Ascending aorta (tissue), 2 donors: Measurements from ENCODE around the gene IPP. TPM values are rescaled to one million over a fixed set of nuclear protein-coding genes. Genes with fewer than 3 reads are reported as not detected.

Source experiments
- DNase-seq, 2 donors: peaks; one replicate each; pipeline ENCODE4 v3.0.0-alpha.2; 2019; ENCODE audit warnings: low spot score in 2 of 2
- H3K27ac ChIP-seq, 2 donors: fragments of 200-600 bp; sonication (generic); one replicate each; pipeline ENCODE4 v1.5.1; 2016 to 2017; ENCODE audit warnings: mild to moderate bottlenecking in 1 of 2
- H3K27me3 ChIP-seq: fragments of 200-600 bp; sonication (generic); one replicate; pipeline ENCODE4 v1.5.1; 2017
- H3K36me3 ChIP-seq, 2 donors: fragments of 200-600 bp; sonication (generic); one replicate each; pipeline ENCODE4 v1.5.1; 2016
- H3K4me1 ChIP-seq, 2 donors: fragments of 200-600 bp; sonication (generic); one replicate each; pipeline ENCODE4 v1.5.1; 2016 to 2017; ENCODE audit warnings: mild to moderate bottlenecking in 1 of 2
- H3K4me3 ChIP-seq, 2 donors: fragments of 200-600 bp; sonication (generic); one replicate each; pipeline ENCODE4 v1.5.1; 2016 to 2017; ENCODE audit warnings: mild to moderate bottlenecking in 1 of 2
- H3K9me3 ChIP-seq, 2 donors: fragments of 200-600 bp; sonication (generic); one replicate each; pipeline ENCODE4 v1.5.1; 2016
- intact Hi-C: fragments of 100-400 bp; cut with DNase I; formaldehyde crosslinking; loops from one replicate; pipeline ENCODE4 v1.15.1; 2023
- total RNA-seq: library from RNA; depleted of rRNA; stranded (reverse); fragments of >200 nt; gene quantifications from one replicate; pipeline ENCODE4 v1.1.0, GENCODE V29; 2016
- TF ChIP-seq, protein P1 (sequence below), 3 experiments: fragments of 200-600 bp in 2 of 3; fragments of 450-650 bp in 1 of 3; sonication (generic) in 2 of 3; IDR thresholded peaks; one replicate each; pipeline ENCODE4 v1.5.1; 2016 to 2019; ENCODE audit warnings: antibody characterized with exemption in 3 of 3, mild to moderate bottlenecking in 1 of 3, moderate library complexity in 1 of 3

IPP gene
- total RNA-seq, 1 donor from 2014 or later: 5.5 TPM

DNA sequence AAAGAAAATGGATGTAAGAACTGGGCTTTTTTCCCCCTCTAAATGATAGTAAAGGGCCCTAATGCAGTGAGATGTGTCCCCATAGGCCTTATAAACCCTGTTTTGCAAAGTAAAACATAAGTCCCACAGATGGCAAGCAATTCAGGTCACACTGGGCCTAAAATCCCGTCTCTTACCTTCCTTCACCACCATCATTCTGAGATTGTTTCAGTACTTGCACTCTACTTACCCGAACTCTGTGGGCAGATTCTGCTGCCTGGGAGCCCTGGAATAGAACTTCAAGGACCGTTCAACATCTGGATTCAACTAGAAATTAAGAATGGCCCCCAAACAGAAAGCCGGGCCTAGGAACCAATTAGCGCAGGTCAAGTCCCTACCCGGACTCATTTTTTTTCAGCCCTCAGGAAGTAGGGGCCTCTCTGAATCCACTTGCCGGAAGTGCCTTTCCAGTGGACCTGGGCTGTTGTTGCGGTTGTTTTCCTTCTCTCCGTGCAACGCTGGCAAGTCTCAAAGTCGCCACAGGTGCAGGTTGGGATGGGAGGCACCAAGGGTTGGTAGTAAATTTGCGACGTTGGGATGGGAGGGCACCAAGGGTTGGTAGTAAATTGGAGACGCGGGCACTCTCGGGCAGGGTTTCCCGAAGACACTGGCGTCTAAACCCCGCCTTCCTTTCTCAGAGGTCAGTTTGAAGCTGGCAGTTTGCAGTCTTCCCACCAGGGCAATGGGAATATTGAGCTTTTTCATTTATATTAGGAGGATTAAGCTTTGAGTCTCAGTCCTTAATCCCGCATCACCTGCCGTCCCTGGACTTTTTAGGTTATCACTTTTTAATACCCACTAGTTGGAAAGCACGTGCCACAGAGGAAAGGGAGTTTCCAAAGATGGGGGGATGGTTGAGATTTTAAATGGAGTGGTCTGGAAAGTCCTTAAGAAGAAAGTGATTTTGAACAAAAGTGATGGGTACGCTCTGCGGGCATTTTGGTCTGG, 62.4 kb downstream of the IPP start, which contains the start of gene TMEM69:
Gene TMEM69, plus strand, starts transcription at position 428 of the 987 bp plus-strand sequence. CDS start 2,888 bp downstream, outside the sequence.
- TF ChIP-seq, protein P1, sequence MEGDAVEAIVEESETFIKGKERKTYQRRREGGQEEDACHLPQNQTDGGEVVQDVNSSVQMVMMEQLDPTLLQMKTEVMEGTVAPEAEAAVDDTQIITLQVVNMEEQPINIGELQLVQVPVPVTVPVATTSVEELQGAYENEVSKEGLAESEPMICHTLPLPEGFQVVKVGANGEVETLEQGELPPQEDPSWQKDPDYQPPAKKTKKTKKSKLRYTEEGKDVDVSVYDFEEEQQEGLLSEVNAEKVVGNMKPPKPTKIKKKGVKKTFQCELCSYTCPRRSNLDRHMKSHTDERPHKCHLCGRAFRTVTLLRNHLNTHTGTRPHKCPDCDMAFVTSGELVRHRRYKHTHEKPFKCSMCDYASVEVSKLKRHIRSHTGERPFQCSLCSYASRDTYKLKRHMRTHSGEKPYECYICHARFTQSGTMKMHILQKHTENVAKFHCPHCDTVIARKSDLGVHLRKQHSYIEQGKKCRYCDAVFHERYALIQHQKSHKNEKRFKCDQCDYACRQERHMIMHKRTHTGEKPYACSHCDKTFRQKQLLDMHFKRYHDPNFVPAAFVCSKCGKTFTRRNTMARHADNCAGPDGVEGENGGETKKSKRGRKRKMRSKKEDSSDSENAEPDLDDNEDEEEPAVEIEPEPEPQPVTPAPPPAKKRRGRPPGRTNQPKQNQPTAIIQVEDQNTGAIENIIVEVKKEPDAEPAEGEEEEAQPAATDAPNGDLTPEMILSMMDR (IDR thresholded peaks at IDR 0.05): peak in 1 of 3 experiments; percentile 12
- H3K36me3 ChIP-seq: no peaks in the 10 kb centered on the region
- no peaks in the 10 kb centered on the region for H3K27me3 ChIP-seq
- no peaks in the 10 kb centered on the region for H3K9me3 ChIP-seq
- peak within 1 kb of the TSS; percentile 97 for H3K27ac ChIP-seq
- intact Hi-C loops: loop anchor here (1.0 to 10.0 kb wide), 10 partner anchors 62 to 1016 kb away; partner anchors contain the start of genes ARMH1, IPP, LRRC41 and MAST2
- DNase-seq: peak; percentile 36 to 83
- peaks cover 0 to 18% of the 10 kb centered on the region in 2 donors for H3K4me1 ChIP-seq
- H3K4me3 ChIP-seq: peak within 1 kb of the TSS; percentile 71 to 89

DNA sequence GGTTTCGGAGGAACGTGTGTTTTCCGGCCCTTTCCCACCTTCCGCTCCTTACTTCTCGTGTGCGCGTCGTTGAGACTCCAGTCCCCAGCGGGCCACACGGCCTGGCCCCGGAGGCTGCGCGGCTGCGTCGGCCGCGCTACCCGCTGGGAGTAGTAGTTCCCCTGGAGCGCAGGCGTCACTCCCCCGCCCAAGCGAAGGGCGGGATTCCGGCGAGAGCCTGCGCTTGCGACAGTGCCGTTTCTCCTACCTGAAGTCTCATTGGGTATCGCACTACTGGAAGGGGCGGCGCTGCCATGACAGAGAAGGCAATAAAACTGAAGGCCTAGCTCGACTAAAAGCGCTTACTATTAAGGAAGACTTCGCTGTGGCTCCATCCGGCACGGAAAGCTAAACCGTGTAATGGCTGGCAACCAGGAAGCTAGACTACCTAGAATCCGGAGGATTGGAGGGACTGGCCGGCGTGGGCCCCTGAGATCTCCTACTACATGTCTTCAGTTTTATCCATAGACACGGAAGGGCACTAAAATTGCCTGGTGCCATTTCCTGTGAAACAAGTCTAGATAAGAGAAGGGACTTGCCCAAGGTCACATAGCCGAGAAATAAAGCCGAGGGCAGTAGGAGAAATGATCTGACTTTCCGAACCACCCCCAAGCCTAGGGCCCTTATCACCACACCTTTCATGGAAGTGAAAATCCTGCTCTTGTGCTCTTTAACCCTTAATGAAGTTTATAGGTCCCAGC, 63.3 kb downstream of the IPP start:
- Histone ChIP-seq H3K4me3 (peak overlapping the region; percentile 71 to 89), H3K27ac (peak overlapping the region; percentile 97), H3K4me1 (peaks cover 0 to 22% of the 10 kb centered on the region in 2 donors), H3K36me3 (no peaks in the 10 kb centered on the region), H3K9me3 (no peaks in the 10 kb centered on the region), H3K27me3 (no peaks in the 10 kb centered on the region)
- TF ChIP-seq, protein P1 (IDR thresholded peaks at IDR 0.05): no peak
- DNase-seq: peak; percentile 96 to 99
- intact Hi-C loops: loop anchor here (1.0 to 10.0 kb wide), 10 partner anchors 63 to 1015 kb away; partner anchors contain the start of genes ARMH1, IPP, LRRC41 and MAST2

- TF ChIP-seq, protein P1 (IDR thresholded peaks at IDR 0.05): no peak
- H3K27me3 ChIP-seq: no peaks in the 10 kb centered on the region
- H3K36me3 ChIP-seq: no peaks in the 10 kb centered on the region
- intact Hi-C loops: loop anchor here (1.0 to 10.0 kb wide), 11 partner anchors 64 to 1014 kb away; partner anchors contain the start of genes ARMH1, IPP, LRRC41 and MAST2
- peaks cover 0 to 22% of the 10 kb centered on the region in 2 donors for H3K4me1 ChIP-seq
- H3K27ac ChIP-seq: peak within 1 kb of the TSS; percentile 97
- no peaks in the 10 kb centered on the region for H3K9me3 ChIP-seq
- peak; percentile 84 to 98 for DNase-seq
- H3K4me3 ChIP-seq: peak within 1 kb of the TSS; percentile 71 to 89
Observed at GRCh38 chr1:45686288-45687013, 64.0 kb downstream of the IPP start, which contains the start of gene GPBP1L1. Gene GPBP1L1, minus strand, starts transcription at chr1:45686533. Its CDS starts 27,446 bp downstream, at chr1:45659087.

DNA sequence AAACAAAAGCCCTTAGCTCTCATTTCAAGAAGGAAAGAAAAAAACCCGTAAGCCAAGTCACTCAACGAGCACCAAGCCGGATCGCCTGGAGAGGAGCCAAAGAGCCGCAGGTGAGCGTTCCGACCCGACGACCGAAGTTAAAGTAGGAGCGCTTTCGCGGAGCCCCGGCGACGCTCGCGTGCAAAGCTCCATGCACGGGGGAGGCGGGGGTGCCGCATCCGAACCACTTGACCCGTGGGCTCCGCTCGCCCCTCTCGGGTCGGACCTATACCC, 64.5 kb downstream of the IPP start:
- TF ChIP-seq, protein P1 (IDR thresholded peaks at IDR 0.05): no peak
- Histone ChIP-seq H3K27me3 (no peaks in the 10 kb centered on the region), H3K4me1 (peaks cover 0 to 25% of the 10 kb centered on the region in 2 donors), H3K27ac (peak overlapping the region; percentile 97), H3K4me3 (peak overlapping the region; percentile 71 to 89), H3K9me3 (no peaks in the 10 kb centered on the region), H3K36me3 (no peaks in the 10 kb centered on the region)
- DNase-seq: peak; percentile 14 to 76
- intact Hi-C loops: loop anchor here (1.0 to 10.0 kb wide), 9 partner anchors 102 to 1014 kb away; partner anchors contain the start of genes ARMH1, LRRC41, MUTYH and NASP
